ENCODE data around the gene INTS7.
"Not testable (repeated sequence)": the region's sequence is repeated elsewhere in the genome, so short reads cannot be mapped to it uniquely, and the experiment has no call there.

Gene INTS7

DNA sequence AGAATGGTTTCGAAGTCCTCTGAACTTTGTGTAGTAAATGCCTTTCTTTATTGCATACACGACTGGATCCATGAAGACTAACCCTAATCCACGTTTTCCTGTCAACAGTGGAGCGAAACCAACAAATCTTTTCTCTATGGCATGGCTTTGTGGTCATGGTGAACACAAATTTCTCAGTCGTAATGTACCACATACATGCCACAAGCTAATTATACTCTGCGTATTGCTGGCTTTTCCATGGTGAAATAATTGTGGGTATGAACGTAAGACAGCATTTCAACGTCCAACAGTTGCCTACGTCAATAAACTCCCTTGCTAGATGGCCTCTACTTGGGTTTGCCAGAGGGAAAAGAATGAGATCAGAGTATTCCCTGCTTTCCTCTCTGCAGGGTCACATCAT is 27.5 kb downstream of the INTS7 start:
- no peak overlapping the region for H3K9ac ChIP-seq (ENCODE audit: low read depth, low read length)
- peaks cover 28% of the 10 kb centered on the region for H3K36me3 ChIP-seq (ENCODE audit: insufficient read depth, low read length)
- H3K4me1 ChIP-seq (ENCODE audit: control insufficient read depth, insufficient read depth, low read length): no peaks in the 10 kb centered on the region
- no peaks in the 10 kb centered on the region for H3K9me3 ChIP-seq (replicated peaks; ENCODE audit: low read length)
- no peak overlapping the region for H3K4me2 ChIP-seq (ENCODE audit: low read length)
- H3K4me3 ChIP-seq (ENCODE audit: low read length): no peak overlapping the region
- no peaks in the 10 kb centered on the region for H3K27me3 ChIP-seq (ENCODE audit: control insufficient read depth, insufficient read depth, low read length)

DNA sequence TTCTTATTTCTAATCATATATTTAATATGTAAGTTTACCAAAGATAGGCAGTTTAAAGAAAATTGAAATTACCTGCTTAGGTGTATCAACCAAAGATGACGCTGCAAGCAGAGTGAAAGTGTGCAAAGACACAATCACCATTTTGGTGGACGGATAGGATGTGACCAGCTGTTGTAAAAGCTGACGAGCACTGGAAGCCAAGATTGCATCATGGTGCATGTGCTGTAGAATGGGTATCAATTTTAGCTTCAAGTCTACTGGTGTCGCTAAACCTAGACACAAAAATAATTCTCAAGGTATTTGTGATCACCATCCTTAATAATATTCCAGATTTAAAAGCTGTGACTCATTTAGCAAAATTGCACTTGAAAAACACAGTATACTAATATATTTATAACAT is 28.2 kb downstream of the INTS7 start:
- no peak overlapping the region for H3K4me2 ChIP-seq (ENCODE audit: low read length)
- peaks cover 28% of the 10 kb centered on the region for H3K36me3 ChIP-seq (ENCODE audit: insufficient read depth, low read length)
- no peaks in the 10 kb centered on the region for H3K9me3 ChIP-seq (replicated peaks; ENCODE audit: low read length)
- no peaks in the 10 kb centered on the region for H3K27me3 ChIP-seq (ENCODE audit: control insufficient read depth, insufficient read depth, low read length)
- H3K4me3 ChIP-seq (ENCODE audit: low read length): no peak overlapping the region
- H3K4me1 ChIP-seq (ENCODE audit: control insufficient read depth, insufficient read depth, low read length): no peaks in the 10 kb centered on the region
- no peak overlapping the region for H3K9ac ChIP-seq (ENCODE audit: low read depth, low read length)

DNA sequence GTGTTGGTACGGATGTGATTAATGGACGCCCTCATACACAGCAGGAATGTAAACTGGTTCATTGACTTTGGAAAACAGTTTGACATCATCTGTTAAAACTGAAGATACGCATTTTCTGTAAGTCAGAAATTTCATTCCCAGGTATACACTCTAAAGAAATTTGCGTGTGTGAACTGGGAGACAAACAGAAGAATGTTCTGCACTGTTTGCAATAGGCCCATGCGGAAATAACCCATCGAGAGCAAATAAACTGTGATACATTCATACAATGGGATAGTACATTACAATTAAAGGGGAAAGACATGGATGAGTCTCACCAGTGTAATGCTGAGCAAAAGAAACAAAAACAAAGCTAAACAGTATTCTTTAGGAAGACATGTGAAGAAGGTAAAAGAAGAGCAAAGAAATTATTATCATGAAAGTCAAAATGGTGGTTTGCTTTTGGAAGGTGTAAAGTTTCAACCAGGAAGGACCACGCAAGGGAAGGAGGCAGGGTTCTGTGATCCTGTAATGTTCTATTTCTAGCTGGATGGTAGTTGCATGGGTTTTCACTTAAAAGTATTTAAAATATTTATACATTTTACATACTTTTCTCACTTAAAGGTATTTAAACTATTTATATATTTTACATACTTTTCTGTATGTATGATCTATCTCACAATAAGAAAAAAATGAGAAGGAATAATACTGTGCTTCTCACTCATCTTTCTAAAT is 30.3 kb downstream of the INTS7 start:
- Histone ChIP-seq H3K27me3 (ENCODE audit: control insufficient read depth, insufficient read depth, low read length) (no peaks in the 10 kb centered on the region), H3K4me3 (ENCODE audit: low read length) (no peak overlapping the region), H3K4me2 (ENCODE audit: low read length) (no peak overlapping the region)

DNA sequence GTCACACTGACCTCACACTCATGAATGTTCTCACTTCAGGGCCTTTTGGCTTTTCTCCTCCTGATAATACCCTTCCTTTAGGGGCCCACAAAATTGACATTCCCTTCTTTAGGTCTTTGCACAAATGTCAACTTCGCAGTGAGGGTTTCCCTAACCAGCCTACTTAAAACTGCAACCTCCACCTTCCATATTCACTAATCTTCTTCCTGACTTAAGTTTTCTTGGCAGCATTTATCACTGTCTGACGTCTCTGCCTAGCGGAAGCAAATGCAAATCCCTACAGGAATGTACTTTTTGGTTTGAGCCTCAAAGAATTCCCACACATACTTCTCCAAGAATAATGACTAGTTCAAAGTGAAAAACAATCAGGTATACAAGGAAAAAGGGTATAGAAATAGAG is 32.8 kb downstream of the INTS7 start:
- no peaks in the 10 kb centered on the region for H3K9me3 ChIP-seq (replicated peaks; ENCODE audit: low read length)
- peaks cover 10% of the 10 kb centered on the region for H3K36me3 ChIP-seq (ENCODE audit: insufficient read depth, low read length)
- H3K4me3 ChIP-seq (ENCODE audit: low read length): no peak overlapping the region
- no peaks in the 10 kb centered on the region for H3K27me3 ChIP-seq (ENCODE audit: control insufficient read depth, insufficient read depth, low read length)
- H3K4me1 ChIP-seq (ENCODE audit: control insufficient read depth, insufficient read depth, low read length): no peaks in the 10 kb centered on the region
- H3K4me2 ChIP-seq (ENCODE audit: low read length): no peak overlapping the region
- H3K9ac ChIP-seq (ENCODE audit: low read depth, low read length): no peak overlapping the region

More for the DNA sequence above, 30.3 kb downstream of the INTS7 start:
- H3K36me3 ChIP-seq (ENCODE audit: insufficient read depth, low read length): peaks cover 22% of the 10 kb centered on the region
- no peaks in the 10 kb centered on the region for H3K4me1 ChIP-seq (ENCODE audit: control insufficient read depth, insufficient read depth, low read length)
- no peaks in the 10 kb centered on the region for H3K9me3 ChIP-seq (replicated peaks; ENCODE audit: low read length)
- no peak overlapping the region for H3K9ac ChIP-seq (ENCODE audit: low read depth, low read length)

DNA sequence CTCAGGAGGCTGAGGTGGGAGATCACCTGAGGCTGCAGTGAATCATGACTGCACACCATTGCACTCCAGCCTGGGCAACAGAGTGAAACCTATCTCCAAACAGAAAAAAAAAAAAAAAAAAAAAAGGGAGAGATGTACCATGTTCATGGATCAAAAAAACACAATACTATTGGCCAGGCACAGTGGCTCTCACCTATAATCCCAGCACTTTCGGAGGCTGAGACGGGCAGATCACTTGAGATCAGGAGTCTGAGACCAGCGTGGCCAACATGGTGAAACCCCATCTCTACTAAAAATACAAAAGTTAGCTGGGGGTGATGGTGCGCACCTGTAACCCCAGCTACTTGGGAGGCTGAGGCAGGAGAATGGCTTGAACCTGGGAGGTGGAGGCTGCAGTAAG is 37.9 kb downstream of the INTS7 start:
- not testable (repeated sequence) for H3K27me3 ChIP-seq (ENCODE audit: control insufficient read depth, insufficient read depth, low read length); H3K9ac ChIP-seq (ENCODE audit: low read depth, low read length); H3K4me3 ChIP-seq (ENCODE audit: low read length); H3K9me3 ChIP-seq (replicated peaks; ENCODE audit: low read length); H3K4me2 ChIP-seq (ENCODE audit: low read length); H3K4me1 ChIP-seq (ENCODE audit: control insufficient read depth, insufficient read depth, low read length)
- peaks cover 12% of the 10 kb centered on the region for H3K36me3 ChIP-seq (ENCODE audit: insufficient read depth, low read length)

DNA sequence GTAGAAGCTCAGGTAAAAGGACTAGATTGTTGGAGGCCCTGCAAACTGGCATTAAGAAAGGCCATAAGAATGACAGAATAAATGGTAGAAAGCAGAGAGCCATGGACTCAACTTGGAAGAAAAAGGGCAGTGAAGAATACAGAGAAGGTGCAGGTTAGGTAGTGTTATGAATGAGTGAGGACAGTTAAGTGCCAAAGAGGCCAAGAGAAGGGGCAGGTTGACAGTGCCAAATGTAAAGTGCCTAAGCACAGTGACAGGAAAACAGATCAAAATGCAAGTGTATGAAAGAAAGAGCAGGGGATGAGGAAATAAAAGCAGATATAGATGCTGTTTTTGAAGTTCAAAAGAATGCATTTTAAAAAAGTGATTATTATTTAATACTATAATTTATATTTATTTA is 43.7 kb downstream of the INTS7 start:
- Histone ChIP-seq H3K4me1 (ENCODE audit: control insufficient read depth, insufficient read depth, low read length) (no peaks in the 10 kb centered on the region), H3K36me3 (ENCODE audit: insufficient read depth, low read length) (peaks cover 16% of the 10 kb centered on the region), H3K9me3 (replicated peaks; ENCODE audit: low read length) (no peaks in the 10 kb centered on the region), H3K4me3 (ENCODE audit: low read length) (no peak overlapping the region), H3K9ac (ENCODE audit: low read depth, low read length) (no peak overlapping the region), H3K27me3 (ENCODE audit: control insufficient read depth, insufficient read depth, low read length) (no peaks in the 10 kb centered on the region), H3K4me2 (ENCODE audit: low read length) (no peak overlapping the region)

DNA sequence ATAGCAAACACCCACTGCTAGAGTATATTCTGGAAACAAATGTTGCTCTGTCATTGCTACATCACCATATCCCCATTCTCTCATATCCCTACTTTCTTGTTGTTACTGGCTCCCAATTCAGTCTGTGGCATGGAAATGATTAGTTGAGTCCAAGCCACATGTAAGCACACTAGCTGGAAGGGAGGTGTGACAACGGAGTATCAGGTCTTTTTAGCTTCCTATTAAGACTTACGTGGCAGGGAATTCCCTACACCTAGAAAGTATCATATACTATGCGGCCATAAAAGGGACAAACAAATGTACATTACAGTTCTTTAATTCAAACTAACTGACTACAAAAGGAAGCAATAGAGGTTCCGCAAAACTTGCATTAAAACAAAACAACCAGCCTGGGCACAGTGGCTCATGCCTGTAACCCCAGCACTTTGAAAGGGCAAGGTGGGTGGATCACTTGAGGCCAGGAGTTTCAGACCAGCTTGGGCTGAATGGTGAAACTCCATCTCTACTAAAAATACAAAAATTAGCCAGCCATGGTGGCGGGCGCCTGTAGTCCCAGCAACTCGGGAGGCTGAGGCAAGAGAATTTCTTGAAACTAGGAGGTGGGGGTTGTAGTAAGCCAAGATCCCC is 48.6 kb downstream of the INTS7 start:
- no peaks in the 10 kb centered on the region for H3K4me1 ChIP-seq (ENCODE audit: control insufficient read depth, insufficient read depth, low read length)
- peaks cover 26% of the 10 kb centered on the region for H3K36me3 ChIP-seq (ENCODE audit: insufficient read depth, low read length)
- no peak overlapping the region for H3K4me3 ChIP-seq (ENCODE audit: low read length)
- no peaks in the 10 kb centered on the region for H3K27me3 ChIP-seq (ENCODE audit: control insufficient read depth, insufficient read depth, low read length)
- no peak overlapping the region for H3K4me2 ChIP-seq (ENCODE audit: low read length)
- no peak overlapping the region for H3K9ac ChIP-seq (ENCODE audit: low read depth, low read length)
- no peaks in the 10 kb centered on the region for H3K9me3 ChIP-seq (replicated peaks; ENCODE audit: low read length)

DNA sequence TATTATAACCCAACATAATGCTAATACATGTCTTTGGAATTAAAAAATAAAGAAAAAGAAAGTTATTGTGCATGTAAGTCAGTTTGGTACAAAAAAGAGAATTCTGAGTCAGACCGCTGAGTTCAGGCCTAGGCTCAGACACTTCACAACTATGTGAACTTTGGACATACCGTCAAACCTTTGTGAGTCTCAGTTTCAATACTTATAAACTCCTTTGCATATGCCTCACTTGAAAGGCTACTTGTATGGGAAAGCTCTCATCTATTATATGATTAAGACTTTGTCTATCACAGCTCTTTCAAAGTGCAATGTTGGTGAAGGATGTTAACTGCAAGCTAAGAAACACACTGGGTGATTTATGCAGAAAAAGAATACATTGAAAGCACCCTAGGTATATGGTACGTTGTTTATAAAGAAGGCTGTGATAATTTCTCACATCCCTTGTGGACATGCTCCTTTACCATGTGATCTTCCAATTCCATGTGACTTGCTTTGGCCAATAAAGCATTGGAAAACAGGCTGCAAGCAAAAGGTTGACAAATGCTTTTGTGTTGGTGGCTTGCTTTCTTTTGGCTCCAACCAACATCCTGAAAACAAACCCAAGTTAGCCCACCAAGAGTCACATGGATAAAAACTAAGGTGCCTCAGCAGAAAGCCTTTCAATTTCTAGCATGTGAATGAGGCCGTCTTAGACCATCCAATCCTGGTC is 49.6 kb downstream of the INTS7 start:
- no peaks in the 10 kb centered on the region for H3K9me3 ChIP-seq (replicated peaks; ENCODE audit: low read length)
- H3K4me1 ChIP-seq (ENCODE audit: control insufficient read depth, insufficient read depth, low read length): no peaks in the 10 kb centered on the region
- no peaks in the 10 kb centered on the region for H3K27me3 ChIP-seq (ENCODE audit: control insufficient read depth, insufficient read depth, low read length)
- H3K4me2 ChIP-seq (ENCODE audit: low read length): no peak overlapping the region
- H3K4me3 ChIP-seq (ENCODE audit: low read length): no peak overlapping the region
- H3K36me3 ChIP-seq (ENCODE audit: insufficient read depth, low read length): peaks cover 26% of the 10 kb centered on the region
- H3K9ac ChIP-seq (ENCODE audit: low read depth, low read length): no peak overlapping the region

DNA sequence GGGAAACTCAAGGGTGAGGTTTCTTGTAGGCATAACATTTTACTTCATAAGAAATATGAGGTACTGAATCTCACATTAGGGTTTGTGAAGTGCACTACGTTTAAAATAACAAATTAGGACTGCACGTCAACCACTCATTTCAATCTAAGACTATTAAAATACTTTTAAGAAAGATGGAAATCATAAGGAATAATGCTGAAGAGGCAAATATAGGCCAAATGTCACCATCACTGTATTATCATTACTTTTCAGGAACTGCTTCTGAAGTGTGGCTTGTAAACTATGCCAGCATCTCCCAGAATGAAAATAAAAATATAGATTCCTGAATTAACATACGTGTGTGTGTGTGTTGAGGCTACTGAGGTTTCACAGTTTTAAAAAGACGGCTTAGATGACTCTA is 56.8 kb downstream of the INTS7 start:
- no peak overlapping the region for H3K9ac ChIP-seq (ENCODE audit: low read depth, low read length)
- no peak overlapping the region for H3K4me2 ChIP-seq (ENCODE audit: low read length)
- no peaks in the 10 kb centered on the region for H3K9me3 ChIP-seq (replicated peaks; ENCODE audit: low read length)
- H3K4me1 ChIP-seq (ENCODE audit: control insufficient read depth, insufficient read depth, low read length): no peaks in the 10 kb centered on the region
- no peak overlapping the region for H3K4me3 ChIP-seq (ENCODE audit: low read length)
- H3K27me3 ChIP-seq (ENCODE audit: control insufficient read depth, insufficient read depth, low read length): no peaks in the 10 kb centered on the region
- peaks cover 19% of the 10 kb centered on the region for H3K36me3 ChIP-seq (ENCODE audit: insufficient read depth, low read length)

DNA sequence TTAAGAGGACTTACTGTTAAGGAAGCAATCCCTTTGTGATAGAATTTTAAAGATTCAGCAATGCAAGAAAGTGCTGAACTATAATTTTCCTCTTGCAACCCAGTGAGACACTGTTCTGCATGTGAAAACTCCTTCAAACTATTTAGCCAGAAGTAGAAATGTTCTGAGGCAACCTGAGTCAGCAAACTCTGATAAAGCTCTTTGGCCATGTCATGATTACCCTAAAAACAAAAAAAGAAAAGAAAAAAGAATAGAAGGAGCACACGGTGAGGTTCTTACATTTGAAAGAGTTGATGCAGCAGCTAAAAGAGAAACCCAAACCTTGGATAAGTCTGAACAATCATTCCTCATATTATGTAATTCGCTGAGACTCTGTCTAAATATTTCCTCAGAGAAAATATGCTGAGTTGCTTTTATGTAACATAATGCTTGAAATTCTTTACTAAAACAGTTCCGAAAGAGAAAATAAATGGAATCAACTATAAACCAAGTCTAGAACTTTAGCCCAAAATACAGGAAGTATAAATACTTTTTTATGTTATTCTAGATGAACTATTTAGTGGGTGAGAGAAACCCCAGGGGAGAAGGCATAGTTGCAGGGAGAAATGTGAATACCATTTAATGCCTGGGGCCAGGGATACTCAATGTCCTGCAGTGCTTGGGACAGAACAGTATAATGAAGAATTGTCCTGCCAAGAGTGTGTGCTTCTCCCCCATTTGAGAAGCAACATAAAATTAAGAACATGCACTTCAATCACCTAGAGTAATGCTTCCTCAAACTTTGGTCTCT is 60.0 kb downstream of the INTS7 start:
- Histone ChIP-seq H3K4me2 (ENCODE audit: low read length) (no peak overlapping the region), H3K4me1 (ENCODE audit: control insufficient read depth, insufficient read depth, low read length) (no peaks in the 10 kb centered on the region), H3K9me3 (replicated peaks; ENCODE audit: low read length) (no peaks in the 10 kb centered on the region), H3K4me3 (ENCODE audit: low read length) (no peak overlapping the region), H3K27me3 (ENCODE audit: control insufficient read depth, insufficient read depth, low read length) (no peaks in the 10 kb centered on the region), H3K9ac (ENCODE audit: low read depth, low read length) (no peak overlapping the region), H3K36me3 (ENCODE audit: insufficient read depth, low read length) (peaks cover 16% of the 10 kb centered on the region)

DNA sequence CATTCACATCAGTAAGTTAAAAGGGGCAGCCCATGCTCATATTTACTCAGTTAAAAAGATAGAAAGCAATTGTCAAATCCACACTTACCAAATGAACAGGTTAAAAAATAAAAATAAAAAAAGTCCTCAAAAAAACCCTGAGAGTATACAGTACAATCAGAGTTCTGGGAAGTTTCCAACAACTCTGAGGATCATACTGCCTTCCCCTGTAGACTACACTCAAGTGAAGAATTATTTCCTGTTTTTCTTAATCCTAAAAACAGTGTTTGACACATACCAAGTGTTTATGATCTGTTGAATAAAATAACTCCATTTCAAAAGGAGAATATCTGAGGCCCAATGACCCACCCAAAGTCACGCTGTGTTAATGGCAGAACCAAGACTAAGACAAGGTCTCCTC is 61.8 kb downstream of the INTS7 start:
- no peaks in the 10 kb centered on the region for H3K27me3 ChIP-seq (ENCODE audit: control insufficient read depth, insufficient read depth, low read length)
- no peaks in the 10 kb centered on the region for H3K9me3 ChIP-seq (replicated peaks; ENCODE audit: low read length)
- H3K4me3 ChIP-seq (ENCODE audit: low read length): no peak overlapping the region
- no peaks in the 10 kb centered on the region for H3K4me1 ChIP-seq (ENCODE audit: control insufficient read depth, insufficient read depth, low read length)
- H3K9ac ChIP-seq (ENCODE audit: low read depth, low read length): no peak overlapping the region
- H3K4me2 ChIP-seq (ENCODE audit: low read length): no peak overlapping the region
- H3K36me3 ChIP-seq (ENCODE audit: insufficient read depth, low read length): peaks cover 11% of the 10 kb centered on the region

Measured in skeletal muscle satellite cell (primary cell).